Astrocyte (in vitro differentiated cells and primary cell): ENCODE results near the gene GTPBP6. TPM values are rescaled to one million over a fixed set of nuclear protein-coding genes. Genes with fewer than 3 reads are reported as not detected.
"Not testable (repeated sequence)": the region's sequence is repeated elsewhere in the genome, so short reads cannot be mapped to it uniquely, and the experiment has no call there.

ENCODE experiments used
- DNase-seq: peaks from one replicate; pipeline ENCODE4 v3.0.0-alpha.2; 2010; ENCODE audit warnings: low read depth
- FAIRE-seq: peaks from 2 replicates; lab custom pipeline; 2011; peaks lifted over from hg19 to GRCh38; lab: Jason Lieb, UNC
- H2AFZ ChIP-seq: 2 replicates; pipeline ENCODE4 v1.6.0; 2012; ENCODE audit warnings: low read depth, low read length, inconsistent platforms
- H3K27ac ChIP-seq: 2 replicates; pipeline ENCODE4 v1.5.1; 2011; ENCODE audit warnings: low read depth, low read length, inconsistent platforms
- H3K27me3 ChIP-seq: 2 replicates; pipeline ENCODE4 v1.6.0; 2011; ENCODE audit warnings: low read length, inconsistent platforms; ENCODE audit not compliant: insufficient read depth
- H3K36me3 ChIP-seq: 2 replicates; pipeline ENCODE4 v1.5.1; 2011; ENCODE audit warnings: low read length, inconsistent platforms; ENCODE audit not compliant: insufficient read depth
- H3K4me1 ChIP-seq: 2 replicates; pipeline ENCODE4 v1.5.1; 2011; ENCODE audit warnings: low read length, inconsistent platforms; ENCODE audit not compliant: insufficient read depth
- H3K4me2 ChIP-seq: 2 replicates; pipeline ENCODE4 v1.6.0; 2012; ENCODE audit warnings: low read length, inconsistent platforms
- H3K4me3 ChIP-seq: 2 replicates; pipeline ENCODE4 v1.5.1; 2011; ENCODE audit warnings: low read depth, mild to moderate bottlenecking, low read length, inconsistent platforms; ENCODE audit not compliant: insufficient read depth
- H3K79me2 ChIP-seq: 2 replicates; pipeline ENCODE4 v1.6.0; 2012; ENCODE audit warnings: mild to moderate bottlenecking, low read length, inconsistent platforms; ENCODE audit not compliant: insufficient read depth
- H3K9ac ChIP-seq: 2 replicates; pipeline ENCODE4 v1.6.0; 2012; ENCODE audit warnings: mild to moderate bottlenecking, low read length, inconsistent platforms
- H3K9me3 ChIP-seq: 2 replicates; pipeline ENCODE4 v1.5.1; 2012; ENCODE audit warnings: low read depth, mild to moderate bottlenecking, low read length, inconsistent platforms; ENCODE audit not compliant: insufficient read depth
- H4K20me1 ChIP-seq: 2 replicates; pipeline ENCODE4 v1.6.0; 2012; ENCODE audit warnings: low read length, inconsistent platforms; ENCODE audit not compliant: insufficient read depth
- H3K27ac Mint-ChIP-seq: one replicate; pipeline ENCODE4 v1.8.0; 2021; ENCODE audit warnings: mild to moderate bottlenecking, mixed read lengths; ENCODE audit not compliant: unreplicated experiment
- H3K27me3 Mint-ChIP-seq: one replicate; pipeline ENCODE4 v1.8.0; 2021; ENCODE audit warnings: low read depth, mixed read lengths; ENCODE audit not compliant: unreplicated experiment
- H3K36me3 Mint-ChIP-seq: one replicate; pipeline ENCODE4 v1.8.0; 2021; ENCODE audit warnings: low read depth, mixed read lengths; ENCODE audit not compliant: unreplicated experiment
- H3K4me1 Mint-ChIP-seq: one replicate; pipeline ENCODE4 v1.8.0; 2021; ENCODE audit warnings: low read depth, mixed read lengths; ENCODE audit not compliant: unreplicated experiment
- H3K4me3 Mint-ChIP-seq: one replicate; pipeline ENCODE4 v1.8.0; 2021; ENCODE audit warnings: mild to moderate bottlenecking, moderate library complexity, mixed read lengths; ENCODE audit not compliant: unreplicated experiment
- H3K9me3 Mint-ChIP-seq: one replicate; pipeline ENCODE4 v1.8.0; 2021; ENCODE audit warnings: mild to moderate bottlenecking, mixed read lengths; ENCODE audit not compliant: unreplicated experiment
- CTCF ChIP-seq: IDR thresholded peaks from 2 replicates; pipeline ENCODE4 v1.5.1; 2011; ENCODE audit warnings: low read depth, mild to moderate bottlenecking, inconsistent platforms, low read length, moderate library complexity; ENCODE audit not compliant: insufficient read depth
- EZH2 ChIP-seq: IDR thresholded peaks from 2 replicates; pipeline ENCODE4 v1.6.1; 2012; ENCODE audit warnings: mild to moderate bottlenecking, low read length, inconsistent platforms; ENCODE audit not compliant: insufficient read depth
- total RNA-seq: library from RNA; stranded (reverse); gene quantifications from 2 replicates; pipeline ENCODE4 v1.2.1, GENCODE V29; 2021

GTPBP6 gene
- total RNA-seq, 1 donor from 2014 or later, result 30.5 TPM

- peak overlapping the region; percentile 46 for H3K9ac ChIP-seq
- peak overlapping the region; percentile 68 for H2AFZ ChIP-seq
- Mint-ChIP-seq H3K36me3 (peaks cover 3% of the 10 kb centered on the region), H3K27ac (no peak overlapping the region), H3K4me3 (no peak overlapping the region), H3K27me3 (no peaks in the 10 kb centered on the region), H3K4me1 (peaks cover 2% of the 10 kb centered on the region), H3K9me3 (peaks cover 6% of the 10 kb centered on the region)
- no peaks in the 10 kb centered on the region for H4K20me1 ChIP-seq
- H3K4me2 ChIP-seq, result peak overlapping the region; percentile 81
- no peaks in the 10 kb centered on the region for H3K9me3 ChIP-seq
- H3K4me3 ChIP-seq, result peak overlapping the region; percentile 13
- FAIRE-seq, result no peak
- H3K27me3 ChIP-seq, result no peaks in the 10 kb centered on the region
- H3K36me3 ChIP-seq, result no peaks in the 10 kb centered on the region
- H3K4me1 ChIP-seq, result peaks cover 8% of the 10 kb centered on the region
- no peaks in the 10 kb centered on the region for H3K79me2 ChIP-seq
- H3K27ac ChIP-seq, result no peak overlapping the region
- DNase-seq, result no peak
- TF ChIP-seq CTCF, result no peak
- TF ChIP-seq EZH2, result no peak
These were observed 12.7 kb upstream of the GTPBP6 start for GRCh38 chrX:331151-331824.

GRCh38 chrX:330726-331150, 12.1 kb upstream of the GTPBP6 start:
- H3K9me3 Mint-ChIP-seq, result peaks cover 4% of the 10 kb centered on the region
- H3K9me3 ChIP-seq, result no peaks in the 10 kb centered on the region
- FAIRE-seq (no peak), DNase-seq (no peak)
- H3K4me3 ChIP-seq, result no peak overlapping the region
- H3K36me3 ChIP-seq, result no peaks in the 10 kb centered on the region
- H3K9ac ChIP-seq, result no peak overlapping the region
- H3K4me1 Mint-ChIP-seq, result peaks cover 2% of the 10 kb centered on the region
- TF ChIP-seq EZH2, result no peak
- no peaks in the 10 kb centered on the region for H3K27me3 ChIP-seq
- peak overlapping the region; percentile 68 for H2AFZ ChIP-seq
- H3K27ac Mint-ChIP-seq, result no peak overlapping the region
- H4K20me1 ChIP-seq, result no peaks in the 10 kb centered on the region
- no peak overlapping the region for H3K4me3 Mint-ChIP-seq
- H3K36me3 Mint-ChIP-seq, result no peaks in the 10 kb centered on the region
- no peak overlapping the region for H3K27ac ChIP-seq
- no peaks in the 10 kb centered on the region for H3K79me2 ChIP-seq
- no peaks in the 10 kb centered on the region for H3K27me3 Mint-ChIP-seq
- peaks cover 8% of the 10 kb centered on the region for H3K4me1 ChIP-seq
- peak overlapping the region; percentile 81 for H3K4me2 ChIP-seq

- not testable (repeated sequence) for H3K4me1 ChIP-seq, H3K27ac Mint-ChIP-seq, H4K20me1 ChIP-seq, H3K4me1 Mint-ChIP-seq, H3K9me3 Mint-ChIP-seq, H3K79me2 ChIP-seq, H3K27ac ChIP-seq, H3K4me2 ChIP-seq, H2AFZ ChIP-seq, FAIRE-seq, H3K4me3 Mint-ChIP-seq, H3K36me3 Mint-ChIP-seq, H3K27me3 ChIP-seq, H3K36me3 ChIP-seq, DNase-seq, H3K9ac ChIP-seq, H3K9me3 ChIP-seq, H3K27me3 Mint-ChIP-seq, H3K4me3 ChIP-seq
These were observed 11.6 kb upstream of the GTPBP6 start for GRCh38 chrX:330141-330725.
